IgD-negative memory B cell (primary cell): ENCODE data around the gene PCSK2. TPM values are rescaled to one million over a fixed set of nuclear protein-coding genes. Genes with fewer than 3 reads are reported as not detected.
A peak's percentile ranks its signal among the peaks of the same experiment; 100 is the strongest.

Experiments used
- H3K27ac Mint-ChIP-seq, 3 donors: one replicate each; pipeline ENCODE4 v1.8.0; 2020 to 2022; ENCODE audit warnings: mild to moderate bottlenecking in 3 of 3, mixed read lengths in 3 of 3, moderate library complexity in 1 of 3
- H3K27me3 Mint-ChIP-seq: one replicate; pipeline ENCODE4 v1.8.0; 2021; ENCODE audit warnings: mixed read lengths
- H3K36me3 Mint-ChIP-seq: one replicate; pipeline ENCODE4 v1.8.0; 2020; ENCODE audit warnings: mild to moderate bottlenecking, mixed read lengths
- H3K4me1 Mint-ChIP-seq, 3 donors: one replicate each; pipeline ENCODE4 v1.8.0; 2020 to 2022; ENCODE audit warnings: mixed read lengths in 3 of 3, mild to moderate bottlenecking in 1 of 3
- H3K4me3 Mint-ChIP-seq, 4 donors: one replicate each; pipeline ENCODE4 v1.8.0; 2020 to 2022; ENCODE audit warnings: mild to moderate bottlenecking in 4 of 4, mixed read lengths in 4 of 4, moderate library complexity in 3 of 4
- H3K9me3 Mint-ChIP-seq, 3 donors: one replicate each; pipeline ENCODE4 v1.8.0; 2020 to 2021; ENCODE audit warnings: mixed read lengths in 3 of 3, mild to moderate bottlenecking in 1 of 3
- polyA plus RNA-seq: library from polyadenylated mRNA; unstranded; fragments of 300-500 nt; fragmentation: Illumina TruSeq; gene quantifications from one replicate; pipeline ENCODE4 v1.2.3, GENCODE V29; 2021

The PCSK2 gene
- polyA plus RNA-seq, 1 donor from 2014 or later: not detected

GRCh38 chr20:17471606-17472187 is 244.9 kb downstream of the PCSK2 start:
- no peaks in the 10 kb centered on the region for H3K36me3 Mint-ChIP-seq
- H3K9me3 Mint-ChIP-seq: peaks cover 0 to 2% (median 0%) of the 10 kb centered on the region in 3 donors
- H3K4me1 Mint-ChIP-seq: no peaks in the 10 kb centered on the region
- H3K27me3 Mint-ChIP-seq: no peaks in the 10 kb centered on the region
- no peak overlapping the region for H3K4me3 Mint-ChIP-seq
- no peak overlapping the region for H3K27ac Mint-ChIP-seq

GRCh38 chr20:17473659-17474058 is 246.8 kb downstream of the PCSK2 start:
- no peaks in the 10 kb centered on the region for H3K27me3 Mint-ChIP-seq
- no peaks in the 10 kb centered on the region for H3K36me3 Mint-ChIP-seq
- no peak overlapping the region for H3K27ac Mint-ChIP-seq
- H3K4me1 Mint-ChIP-seq: no peaks in the 10 kb centered on the region
- peaks cover 0 to 2% (median 0%) of the 10 kb centered on the region in 3 donors for H3K9me3 Mint-ChIP-seq
- H3K4me3 Mint-ChIP-seq: no peak overlapping the region

GRCh38 chr20:17479063-17479657 is 252.3 kb downstream of the PCSK2 start:
- peaks cover 4% of the 10 kb centered on the region for H3K27me3 Mint-ChIP-seq
- peaks cover 0 to 2% (median 0%) of the 10 kb centered on the region in 3 donors for H3K9me3 Mint-ChIP-seq
- no peak overlapping the region for H3K27ac Mint-ChIP-seq
- no peaks in the 10 kb centered on the region for H3K36me3 Mint-ChIP-seq
- peaks cover 0 to 1% (median 1%) of the 10 kb centered on the region in 3 donors for H3K4me1 Mint-ChIP-seq
- no peak overlapping the region for H3K4me3 Mint-ChIP-seq

- Mint-ChIP-seq H3K36me3 (no peaks in the 10 kb centered on the region), H3K4me3 (no peak overlapping the region), H3K27ac (no peak overlapping the region), H3K4me1 (peaks cover 0 to 1% (median 1%) of the 10 kb centered on the region in 3 donors), H3K9me3 (no peaks in the 10 kb centered on the region), H3K27me3 (peaks cover 4% of the 10 kb centered on the region)
Observed at GRCh38 chr20:17480696-17481095, 253.9 kb downstream of the PCSK2 start.

- no peak overlapping the region for H3K27ac Mint-ChIP-seq
- H3K9me3 Mint-ChIP-seq: no peaks in the 10 kb centered on the region
- peaks cover 0 to 1% (median 1%) of the 10 kb centered on the region in 3 donors for H3K4me1 Mint-ChIP-seq
- H3K4me3 Mint-ChIP-seq: no peak overlapping the region
- H3K36me3 Mint-ChIP-seq: no peaks in the 10 kb centered on the region
- peaks cover 4% of the 10 kb centered on the region for H3K27me3 Mint-ChIP-seq
Observed at GRCh38 chr20:17481661-17482060, 254.8 kb downstream of the PCSK2 start.

GRCh38 chr20:17482536-17482935 is 255.7 kb downstream of the PCSK2 start:
- H3K4me3 Mint-ChIP-seq: no peak overlapping the region

GRCh38 chr20:17485017-17485416 is 258.2 kb downstream of the PCSK2 start:
- Mint-ChIP-seq H3K36me3 (no peaks in the 10 kb centered on the region), H3K4me3 (peak overlapping the region in 1 of 4 donors; percentile 69), H3K27ac (no peak overlapping the region), H3K4me1 (peaks cover 0 to 1% (median 0%) of the 10 kb centered on the region in 3 donors), H3K27me3 (peaks cover 9% of the 10 kb centered on the region), H3K9me3 (no peaks in the 10 kb centered on the region)

More at GRCh38 chr20:17482536-17482935, 255.7 kb downstream of the PCSK2 start:
- Mint-ChIP-seq H3K36me3 (no peaks in the 10 kb centered on the region), H3K9me3 (no peaks in the 10 kb centered on the region), H3K4me1 (peaks cover 0 to 1% (median 1%) of the 10 kb centered on the region in 3 donors), H3K27ac (peak overlapping the region in 1 of 3 donors; percentile 39), H3K27me3 (peaks cover 7% of the 10 kb centered on the region)

GRCh38 chr20:17488916-17489600 is 262.2 kb downstream of the PCSK2 start:
- Mint-ChIP-seq H3K4me3 (no peak overlapping the region), H3K4me1 (peaks cover 0 to 3% (median 0%) of the 10 kb centered on the region in 3 donors), H3K36me3 (no peaks in the 10 kb centered on the region), H3K27ac (no peak overlapping the region), H3K27me3 (peaks cover 5% of the 10 kb centered on the region), H3K9me3 (peaks cover 0 to 4% (median 0%) of the 10 kb centered on the region in 3 donors)

GRCh38 chr20:17490501-17490900 is 263.7 kb downstream of the PCSK2 start:
- Mint-ChIP-seq H3K27me3 (peaks cover 5% of the 10 kb centered on the region), H3K4me3 (no peak overlapping the region), H3K4me1 (peaks cover 0 to 3% (median 0%) of the 10 kb centered on the region in 3 donors), H3K36me3 (no peaks in the 10 kb centered on the region), H3K9me3 (peaks cover 0 to 4% (median 0%) of the 10 kb centered on the region in 3 donors), H3K27ac (no peak overlapping the region)

GRCh38 chr20:17491041-17491440 is 264.2 kb downstream of the PCSK2 start:
- peaks cover 0 to 3% (median 0%) of the 10 kb centered on the region in 3 donors for H3K4me1 Mint-ChIP-seq
- peaks cover 0 to 4% (median 0%) of the 10 kb centered on the region in 3 donors for H3K9me3 Mint-ChIP-seq
- no peak overlapping the region for H3K27ac Mint-ChIP-seq
- peaks cover 7% of the 10 kb centered on the region for H3K27me3 Mint-ChIP-seq
- no peaks in the 10 kb centered on the region for H3K36me3 Mint-ChIP-seq
- H3K4me3 Mint-ChIP-seq: no peak overlapping the region

GRCh38 chr20:17491488-17491887 is 264.6 kb downstream of the PCSK2 start:
- Mint-ChIP-seq H3K4me1 (peaks cover 0 to 3% (median 0%) of the 10 kb centered on the region in 3 donors), H3K27ac (peak overlapping the region in 1 of 3 donors; percentile 51), H3K9me3 (peaks cover 0 to 4% (median 0%) of the 10 kb centered on the region in 3 donors), H3K36me3 (no peaks in the 10 kb centered on the region), H3K4me3 (no peak overlapping the region), H3K27me3 (peaks cover 11% of the 10 kb centered on the region)

GRCh38 chr20:17493173-17493572 is 266.3 kb downstream of the PCSK2 start:
- peaks cover 0 to 3% (median 0%) of the 10 kb centered on the region in 3 donors for H3K4me1 Mint-ChIP-seq
- H3K9me3 Mint-ChIP-seq: peaks cover 0 to 4% (median 0%) of the 10 kb centered on the region in 3 donors
- no peak overlapping the region for H3K4me3 Mint-ChIP-seq
- H3K27ac Mint-ChIP-seq: no peak overlapping the region
- peaks cover 10% of the 10 kb centered on the region for H3K27me3 Mint-ChIP-seq
- no peaks in the 10 kb centered on the region for H3K36me3 Mint-ChIP-seq

- Mint-ChIP-seq H3K9me3 (peaks cover 0 to 4% (median 0%) of the 10 kb centered on the region in 3 donors), H3K4me1 (peaks cover 0 to 3% (median 0%) of the 10 kb centered on the region in 3 donors), H3K4me3 (no peak overlapping the region), H3K36me3 (no peaks in the 10 kb centered on the region), H3K27me3 (peaks cover 10% of the 10 kb centered on the region), H3K27ac (no peak overlapping the region)
Observed at GRCh38 chr20:17494201-17494600, 267.4 kb downstream of the PCSK2 start.

- Mint-ChIP-seq H3K27me3 (peaks cover 10% of the 10 kb centered on the region), H3K36me3 (no peaks in the 10 kb centered on the region), H3K27ac (no peak overlapping the region), H3K4me1 (peaks cover 0 to 3% (median 0%) of the 10 kb centered on the region in 3 donors), H3K4me3 (no peak overlapping the region), H3K9me3 (peaks cover 0 to 4% (median 0%) of the 10 kb centered on the region in 3 donors)
Observed at GRCh38 chr20:17495826-17496225, 269.0 kb downstream of the PCSK2 start.
